NCI-H1092 (cell line): ENCODE results near the gene ABLIM3.
"Not testable (repeated sequence)": the region's sequence is repeated elsewhere in the genome, so short reads cannot be mapped to it uniquely, and the experiment has no call there.

Experiments used
- DNase-seq: peaks from one replicate; lab custom pipeline; 2025; lab: John Stamatoyannopoulos, UW

Gene ABLIM3

DNA sequence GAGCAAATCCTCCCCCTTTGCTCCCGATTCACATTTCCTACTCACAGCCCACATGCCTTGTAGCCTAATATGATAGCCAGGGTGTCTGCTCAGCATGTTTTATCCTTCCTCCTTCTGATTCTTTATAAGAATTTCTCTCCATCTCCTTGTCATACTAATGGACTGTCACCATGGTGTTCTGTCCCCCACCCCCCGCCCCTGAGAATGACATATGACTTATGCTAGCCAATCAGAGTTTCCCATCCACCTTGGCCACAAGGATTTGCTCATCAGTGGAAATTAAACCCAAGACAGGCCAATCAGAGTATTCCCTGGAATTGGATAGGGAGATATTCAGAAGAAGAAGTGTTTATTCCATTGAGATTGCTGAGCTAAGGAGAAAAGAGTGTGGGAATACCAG is 16.0 kb downstream of the ABLIM3 start:
- DNase-seq: no peak

DNA sequence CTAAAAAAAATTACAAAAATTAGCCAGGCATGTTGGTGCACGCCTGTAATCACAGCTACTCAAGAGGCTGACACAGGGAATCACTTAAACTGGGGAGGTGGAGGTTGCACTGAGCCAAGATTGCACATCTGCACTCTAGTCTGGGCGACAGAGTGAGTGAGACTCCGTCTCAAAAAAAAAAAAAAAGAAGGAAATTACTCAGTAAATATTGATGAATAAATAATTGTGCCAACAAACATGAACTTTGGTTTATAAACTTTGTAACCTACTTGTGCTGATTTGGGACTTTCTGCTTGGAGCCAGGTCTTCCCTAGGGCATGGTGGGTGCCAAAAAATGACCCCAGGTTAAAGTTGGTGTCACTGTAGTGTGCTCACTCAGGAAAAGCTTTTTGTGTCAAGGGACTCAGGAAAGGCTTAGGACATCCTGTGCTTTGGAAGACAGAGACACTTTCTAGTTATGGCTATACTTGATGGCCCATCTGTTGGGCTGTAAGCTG is 19.0 kb downstream of the ABLIM3 start:
- no peak for DNase-seq

DNA sequence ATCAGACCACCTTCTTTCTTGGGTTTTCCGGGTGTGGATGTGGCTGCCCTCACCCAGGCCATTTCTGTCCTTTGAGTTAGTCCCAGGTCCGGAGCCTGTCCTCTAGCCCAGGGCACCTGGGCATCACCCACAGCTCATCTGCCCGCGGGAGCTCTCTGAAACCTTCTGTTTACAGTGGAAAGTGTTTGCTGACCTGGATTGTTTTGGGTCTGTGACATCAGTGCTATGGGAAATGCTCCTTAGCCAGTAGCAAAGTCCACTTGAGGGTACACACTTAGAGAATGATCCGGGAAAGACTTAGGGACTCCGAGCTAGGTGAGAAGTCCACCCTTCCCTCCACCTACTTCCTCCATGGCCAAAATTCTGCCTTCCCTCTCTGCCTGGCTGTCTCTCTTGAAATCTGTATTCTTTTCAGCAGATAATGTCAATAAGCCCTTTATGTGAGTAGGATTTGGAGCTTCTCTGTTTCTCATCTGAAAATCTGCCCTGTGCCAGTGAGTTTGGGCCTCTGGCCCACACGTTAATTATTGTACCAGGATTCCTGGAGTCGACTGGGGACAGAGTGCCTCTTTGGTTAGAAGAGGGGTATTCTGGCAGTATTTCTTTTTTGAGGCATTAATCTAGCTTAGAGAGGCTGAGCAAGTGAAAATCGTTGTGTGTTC is 19.9 kb downstream of the ABLIM3 start:
- no peak for DNase-seq

DNA sequence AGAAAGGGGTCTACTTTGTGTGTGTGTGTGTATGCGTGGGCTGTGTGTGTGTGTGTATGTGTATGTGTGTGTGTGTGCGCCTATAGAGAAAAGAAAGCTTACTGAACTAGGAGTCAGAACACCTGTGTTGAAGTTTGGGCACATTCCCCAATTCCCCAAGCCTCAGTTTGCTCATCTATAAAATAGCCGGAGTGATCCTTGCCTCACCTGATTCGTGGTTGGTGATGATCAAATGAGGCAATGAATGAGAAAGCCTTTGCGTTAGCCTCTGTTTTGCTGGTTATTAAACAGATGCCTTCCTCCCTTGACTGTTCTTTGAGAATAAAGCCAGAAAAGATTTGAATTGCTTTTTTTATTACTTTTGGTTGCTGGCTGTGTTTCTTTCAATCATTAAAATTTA is 20.6 kb downstream of the ABLIM3 start:
- no peak for DNase-seq

DNA sequence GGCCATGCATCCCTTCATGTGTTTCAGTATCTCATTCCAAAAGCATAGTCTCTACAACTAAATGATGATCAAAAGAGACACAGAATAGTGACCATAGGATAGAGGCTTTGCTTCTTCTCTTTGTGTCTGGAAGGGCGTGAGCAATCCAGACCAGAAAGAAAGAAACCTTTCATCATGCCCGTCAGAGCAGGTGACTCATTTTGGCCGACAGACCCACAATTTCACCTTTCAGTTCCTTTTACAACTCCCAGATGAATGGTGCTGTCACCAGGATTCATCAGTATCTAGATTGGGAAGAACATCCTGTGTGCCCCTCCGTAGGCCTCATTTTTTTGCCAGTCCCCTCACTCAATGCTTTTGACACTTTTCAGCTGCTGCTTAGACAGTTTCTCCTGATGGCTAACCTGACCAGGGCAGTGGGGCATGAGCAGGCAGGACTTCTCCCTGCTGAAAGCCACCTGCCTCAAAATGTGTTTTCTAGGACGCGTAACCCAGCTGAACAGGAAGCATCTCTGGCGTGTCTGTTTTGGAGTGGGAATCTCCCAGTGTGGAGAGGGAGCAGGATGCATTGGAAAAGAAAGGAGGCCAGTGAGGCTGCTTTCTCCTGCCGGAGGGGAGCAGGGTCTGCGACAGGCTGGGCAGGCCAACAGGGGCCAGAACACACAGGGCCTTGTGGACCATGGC is 21.2 kb downstream of the ABLIM3 start:
- no peak for DNase-seq

DNA sequence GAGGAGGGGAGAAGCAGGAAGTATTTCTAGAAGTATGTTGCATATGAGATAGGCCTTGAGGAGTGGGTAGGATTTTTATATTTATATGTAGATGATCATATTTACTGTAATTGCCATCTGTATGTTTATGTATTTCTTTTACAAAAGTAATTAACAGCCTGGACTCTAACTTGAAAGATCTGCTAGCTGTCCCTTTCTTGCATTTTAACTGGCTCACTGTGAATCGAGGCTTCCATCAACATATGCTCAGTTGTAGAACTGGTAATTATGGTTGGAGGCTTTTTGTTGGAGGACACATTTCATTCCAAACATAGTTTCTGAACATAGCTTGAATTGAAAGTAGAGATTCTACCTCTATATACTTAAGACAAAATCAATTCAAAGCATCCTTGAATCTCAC is 23.4 kb downstream of the ABLIM3 start:
- DNase-seq: no peak

DNA sequence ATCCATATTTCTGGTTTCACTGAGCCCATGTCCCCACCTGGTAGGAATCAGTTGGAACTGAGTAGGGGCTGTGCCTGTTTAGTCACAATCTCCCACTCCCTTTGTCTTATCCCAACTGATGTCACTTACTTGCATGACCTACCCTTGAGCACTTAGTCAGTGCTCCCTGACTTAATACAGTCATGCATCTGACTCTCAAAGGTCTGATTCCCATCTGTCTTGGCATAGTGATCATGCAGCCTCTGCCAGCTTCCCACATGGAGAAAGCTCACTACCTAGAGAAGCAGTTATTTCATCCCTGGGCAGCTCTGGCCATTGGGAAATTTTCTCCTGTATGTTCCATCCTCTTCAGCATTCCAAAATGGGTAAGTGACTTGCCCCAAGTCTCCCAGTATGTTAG is 24.8 kb downstream of the ABLIM3 start:
- no peak for DNase-seq

DNA sequence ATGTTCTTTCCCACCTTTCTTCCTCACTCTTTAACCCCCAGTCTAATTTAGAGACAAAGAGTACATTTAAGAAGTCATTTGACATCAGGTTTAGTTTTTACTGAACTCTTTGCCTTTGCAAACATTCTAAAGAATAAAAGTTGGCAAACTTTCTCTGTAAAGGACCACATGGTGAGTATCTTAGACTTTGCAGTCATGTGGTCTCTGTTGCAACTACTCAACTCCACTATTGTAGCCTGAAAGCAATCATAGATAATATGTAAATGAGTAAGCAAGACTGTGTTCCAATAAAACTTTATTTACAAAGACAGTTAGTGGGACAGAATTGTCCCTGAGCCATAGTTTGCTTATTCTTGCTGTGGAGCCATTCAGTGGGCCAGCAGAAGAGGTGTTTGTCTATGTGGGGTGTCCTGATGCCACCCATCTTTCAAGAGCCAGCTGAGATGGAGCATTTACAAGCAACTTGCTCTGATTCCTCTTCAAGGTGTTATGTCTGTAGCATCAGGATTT is 25.4 kb downstream of the ABLIM3 start:
- no peak for DNase-seq

DNA sequence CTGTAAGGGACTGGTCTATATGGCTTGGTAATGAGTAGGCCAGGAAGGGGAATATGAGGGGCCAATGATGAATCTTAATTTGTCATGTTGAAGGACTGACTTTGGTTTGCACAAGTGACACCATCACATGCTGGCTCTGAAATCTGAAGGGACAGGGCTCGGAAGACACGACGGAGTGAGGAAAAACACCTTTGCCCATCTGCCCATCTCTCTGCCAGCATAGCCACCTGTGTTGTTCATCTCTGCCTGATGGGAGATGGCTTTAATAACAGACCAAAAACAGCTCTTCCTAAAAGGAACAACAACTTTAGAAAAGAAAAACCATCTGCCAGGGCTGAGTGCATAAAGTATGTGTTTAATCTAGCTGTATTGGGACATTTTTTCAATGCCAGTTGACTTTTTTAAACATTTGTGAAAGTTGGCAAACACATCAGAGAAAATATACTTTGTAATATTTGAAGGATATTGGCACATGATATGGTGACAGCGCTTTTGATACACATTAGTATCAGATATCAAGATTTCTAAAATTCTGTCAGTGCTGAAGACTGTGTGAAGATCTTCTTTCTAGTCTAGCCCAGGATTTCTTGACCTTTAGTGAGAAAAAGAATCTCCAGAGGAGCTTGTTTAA is 27.1 kb downstream of the ABLIM3 start:
- no peak for DNase-seq

DNA sequence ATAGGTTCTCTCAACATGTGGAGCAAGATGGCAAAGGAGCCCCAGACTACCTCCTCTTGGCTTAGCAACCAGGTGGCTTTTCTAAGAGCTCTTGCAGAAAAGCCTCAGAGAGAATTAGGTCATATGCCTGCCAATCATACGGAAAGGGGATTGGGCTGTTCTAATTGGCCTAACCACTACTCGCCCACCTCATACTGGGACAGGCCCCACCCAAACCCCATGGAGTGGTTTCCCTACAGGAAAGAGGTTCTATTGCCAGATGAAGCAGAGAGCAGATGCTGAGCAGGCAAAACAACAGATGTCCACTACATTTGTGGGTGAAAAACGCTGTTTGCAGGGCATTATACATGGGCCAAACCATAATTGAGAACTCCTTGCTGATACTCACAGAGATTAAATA is 29.0 kb downstream of the ABLIM3 start:
- no peak for DNase-seq

DNA sequence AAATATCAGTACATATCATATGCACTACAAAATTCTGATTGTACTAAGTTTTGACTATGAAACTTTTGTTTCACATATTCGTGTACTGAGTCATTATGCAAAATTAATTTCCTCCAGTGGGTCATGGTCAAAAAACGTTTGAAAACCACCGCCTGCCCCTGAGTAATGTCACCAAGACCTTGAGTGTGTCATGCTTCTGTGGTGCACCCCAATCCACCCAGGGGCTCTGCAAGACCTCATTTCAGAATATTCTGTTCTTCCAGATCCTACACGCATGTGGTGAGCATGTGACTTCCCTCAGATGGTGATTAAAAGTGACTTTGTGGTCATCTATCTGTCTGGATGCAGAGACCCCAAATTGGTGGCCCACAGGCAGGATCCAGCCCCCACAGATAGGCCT is 31.0 kb downstream of the ABLIM3 start:
- DNase-seq: no peak

DNA sequence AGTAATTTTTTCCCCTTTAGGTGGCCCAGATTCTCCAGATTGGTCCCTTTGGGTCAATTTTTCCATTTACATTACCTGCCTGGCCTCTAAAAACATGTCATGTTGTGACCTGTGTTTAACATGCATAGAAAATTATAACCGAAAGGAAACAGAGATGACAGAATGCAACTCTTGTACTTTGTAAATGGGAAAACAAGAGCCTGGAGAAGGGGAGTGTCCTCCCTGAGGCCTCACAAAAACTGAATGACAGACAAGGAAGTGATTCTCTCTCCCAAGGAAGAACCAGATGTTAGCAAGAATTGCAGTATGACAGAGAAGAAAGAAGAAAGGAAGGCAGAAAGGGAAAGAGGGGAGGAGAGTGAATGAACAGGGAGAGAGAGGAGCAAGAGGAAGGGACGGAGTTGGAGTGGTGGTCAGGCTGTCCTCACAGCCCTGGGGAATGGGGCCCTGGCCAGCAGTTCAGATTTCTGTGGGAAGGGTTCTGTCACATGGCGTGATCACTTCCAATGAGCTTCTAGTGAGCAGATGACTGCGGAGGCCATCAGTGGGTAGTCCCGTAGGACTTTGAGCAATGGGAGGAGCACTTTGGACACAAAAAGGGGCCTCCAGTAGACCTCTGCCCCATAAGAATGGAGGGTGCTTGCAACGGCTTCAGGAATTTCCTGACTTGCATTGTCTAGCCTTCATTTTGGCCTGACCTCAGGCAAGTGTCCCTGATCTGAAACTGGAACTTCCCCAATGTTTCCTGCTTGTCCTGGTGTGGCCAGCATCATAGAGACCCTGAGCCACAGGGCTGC is 31.6 kb downstream of the ABLIM3 start:
- DNase-seq: no peak

DNA sequence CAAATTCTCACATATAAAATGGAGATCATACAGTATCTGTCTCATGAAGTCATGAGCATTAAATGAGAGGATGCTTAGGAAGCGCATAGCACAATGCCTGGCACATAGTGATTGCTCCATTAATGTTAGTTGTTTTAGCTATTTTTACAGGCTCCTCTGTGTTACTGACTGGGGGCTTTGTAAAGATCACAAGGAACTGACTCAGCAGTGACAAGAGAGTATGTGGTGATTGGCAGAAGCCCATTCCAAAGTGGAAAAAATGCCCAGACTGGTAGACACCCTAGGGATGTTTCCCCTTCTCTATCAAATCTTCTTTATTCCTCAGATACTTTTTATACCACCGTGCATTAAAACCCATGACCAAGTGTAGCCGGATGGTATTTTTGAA is 33.5 kb downstream of the ABLIM3 start:
- DNase-seq: no peak

DNA sequence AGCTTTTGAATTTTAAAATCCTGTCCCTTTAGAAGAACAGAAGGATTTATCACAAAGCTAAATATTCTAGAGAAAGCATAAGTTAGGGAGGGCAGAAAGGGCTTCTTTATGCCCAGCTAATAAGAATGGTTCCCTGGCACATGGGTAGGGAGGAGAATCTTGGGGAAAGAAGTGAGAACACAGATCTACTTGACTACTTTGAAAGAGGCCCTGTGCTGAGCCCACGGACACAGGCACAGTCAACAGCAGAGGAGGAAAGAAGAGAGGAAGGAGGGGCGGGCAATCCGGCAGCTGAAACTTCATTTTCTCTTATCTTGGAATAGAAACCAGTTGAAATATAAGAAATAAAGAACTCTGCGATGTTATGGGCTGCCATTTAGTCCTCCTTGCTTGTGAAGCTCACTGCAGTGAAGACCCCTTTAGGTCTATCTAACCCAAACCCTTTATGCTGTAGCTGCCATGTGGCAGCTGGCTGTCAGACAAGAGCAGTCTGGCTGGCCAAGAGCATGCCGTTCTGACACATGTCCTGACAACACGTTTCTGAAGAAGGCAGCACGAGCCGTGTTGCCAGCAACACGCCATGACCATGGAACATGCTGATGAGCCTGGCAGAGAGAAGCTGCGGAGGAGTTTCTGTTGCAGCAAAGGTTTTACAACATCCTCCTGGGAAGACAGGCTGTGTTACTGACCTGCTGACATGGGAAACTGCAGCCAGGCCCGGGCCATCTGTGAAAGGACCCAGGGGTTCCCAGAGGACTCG is 34.2 kb downstream of the ABLIM3 start:
- no peak for DNase-seq

DNA sequence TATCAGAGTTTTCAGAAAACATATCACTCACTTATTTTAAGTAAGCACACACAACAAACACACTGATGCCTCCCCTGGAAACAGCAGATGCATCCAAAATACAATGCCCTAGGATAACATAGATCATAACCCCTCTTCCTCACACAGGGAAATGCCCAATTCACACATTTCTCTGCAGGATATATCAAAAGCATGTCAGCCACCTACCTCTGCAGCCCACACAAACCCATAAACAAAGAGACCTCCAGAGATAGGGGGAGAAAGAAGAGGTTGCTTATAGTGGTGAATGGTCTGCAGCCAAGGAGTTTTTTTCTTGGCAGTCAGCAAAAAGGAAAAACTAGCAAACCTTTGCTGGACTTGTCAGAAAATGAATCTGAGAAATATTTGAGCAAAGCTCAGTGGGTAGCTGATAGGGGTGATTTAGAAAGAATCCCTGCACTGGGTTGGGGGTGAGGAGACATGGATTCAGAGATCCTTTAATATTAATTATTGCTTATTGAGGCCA is 36.1 kb downstream of the ABLIM3 start:
- no peak for DNase-seq

DNA sequence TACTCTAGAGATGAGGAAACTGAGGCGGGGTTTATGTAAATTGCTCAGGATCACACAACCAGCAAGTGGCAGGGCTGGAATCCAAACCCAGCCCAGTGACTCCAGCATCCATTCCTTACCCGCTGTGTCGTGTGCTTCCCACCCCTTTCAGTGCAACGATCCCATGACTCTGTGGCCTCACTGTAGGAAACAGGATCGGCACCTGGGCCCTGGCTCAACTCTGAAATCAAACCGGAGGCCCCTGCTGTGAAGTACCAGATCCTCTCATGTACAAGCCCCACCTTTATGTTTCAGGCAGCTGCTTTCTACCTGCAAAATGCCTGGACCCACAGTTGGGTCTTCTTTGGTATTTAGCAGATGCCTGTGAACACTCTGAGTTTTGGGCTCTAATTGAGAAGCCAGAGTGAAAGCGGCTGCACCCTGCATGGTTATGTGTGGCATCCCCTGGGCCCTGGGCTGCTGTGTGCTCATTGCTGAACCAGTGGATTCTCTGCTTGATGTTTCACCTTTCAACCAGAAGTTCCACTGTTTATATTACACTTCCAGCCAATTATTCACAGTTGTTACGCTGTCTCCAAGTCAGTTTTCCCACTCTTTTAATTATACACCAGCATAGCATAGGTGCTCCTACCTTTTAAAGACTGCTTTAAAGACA is 36.7 kb downstream of the ABLIM3 start:
- no peak for DNase-seq

DNA sequence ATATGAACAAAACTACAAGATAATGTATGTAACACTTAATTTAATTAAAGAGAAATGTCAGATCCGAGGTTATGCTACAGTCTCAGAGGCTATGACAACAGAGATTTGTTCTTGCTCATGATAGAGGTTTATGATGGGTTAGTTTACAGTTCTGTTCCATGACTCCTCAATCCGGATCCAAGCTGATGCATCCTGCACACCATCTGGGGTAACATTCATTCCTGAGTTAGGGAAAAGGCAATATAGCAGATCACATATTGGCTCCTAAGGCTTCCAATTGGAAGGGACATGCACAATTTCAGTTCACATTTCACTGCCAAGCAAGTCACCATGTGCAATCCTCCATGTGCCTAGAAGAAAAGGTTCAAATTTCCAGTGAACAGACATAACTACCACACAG is 40.4 kb downstream of the ABLIM3 start:
- no peak for DNase-seq

DNA sequence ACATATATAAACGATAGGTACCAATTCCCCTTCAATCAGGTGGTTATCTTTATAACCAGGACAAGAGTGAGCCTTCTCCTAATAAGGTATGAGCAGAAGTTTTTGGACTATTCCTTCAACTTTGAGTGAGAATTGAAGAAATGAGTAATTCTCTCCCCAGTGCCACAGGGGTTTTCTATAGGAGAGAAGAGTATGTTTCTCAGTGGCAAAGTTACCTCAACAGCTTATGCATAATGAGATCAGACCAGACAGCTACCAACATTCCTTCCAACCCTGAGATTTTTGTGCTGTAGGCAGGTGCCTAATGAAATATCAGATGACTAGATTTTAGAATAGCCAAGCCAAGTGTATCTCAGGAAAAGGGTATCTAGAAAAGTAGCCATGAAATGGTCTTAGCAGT is 40.9 kb downstream of the ABLIM3 start:
- DNase-seq: no peak

DNA sequence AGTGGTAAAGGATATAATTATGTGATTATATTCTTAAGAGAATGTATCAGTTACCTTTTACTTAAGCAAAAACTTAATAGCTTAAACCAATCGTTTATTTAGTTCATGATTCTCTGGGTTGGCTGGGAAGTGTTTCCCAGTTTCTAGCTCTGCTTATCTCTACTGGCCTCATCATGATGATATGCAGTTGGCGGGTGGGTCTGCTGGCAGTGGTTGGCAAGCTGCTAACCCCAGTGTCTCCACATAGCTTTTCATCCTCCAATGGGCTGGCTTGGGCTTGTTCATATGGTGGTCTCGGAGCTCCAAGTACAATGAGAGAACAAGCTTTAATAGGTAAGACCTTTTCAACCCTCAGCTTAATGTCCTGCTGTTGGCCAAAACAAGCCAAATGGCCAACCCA is 43.8 kb downstream of the ABLIM3 start:
- DNase-seq: no peak

DNA sequence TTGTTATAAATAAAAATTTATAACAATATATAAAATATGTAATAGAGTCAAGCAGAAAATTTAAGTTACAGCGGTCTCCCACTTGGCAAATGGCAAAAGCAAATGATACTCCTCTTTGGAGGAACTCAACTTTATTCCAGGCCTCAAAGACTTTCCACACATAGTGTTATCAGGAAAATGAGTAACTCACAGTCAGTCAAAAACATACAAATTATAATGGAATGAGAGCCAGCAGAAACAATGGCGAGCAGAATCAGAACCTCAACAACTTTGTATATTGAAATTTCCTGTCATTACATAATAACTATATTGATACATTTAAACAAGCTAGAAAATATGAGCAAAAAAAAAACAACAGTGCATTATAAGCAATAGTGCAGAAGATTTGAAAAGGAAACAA is 45.2 kb downstream of the ABLIM3 start:
- DNase-seq: no peak

DNA sequence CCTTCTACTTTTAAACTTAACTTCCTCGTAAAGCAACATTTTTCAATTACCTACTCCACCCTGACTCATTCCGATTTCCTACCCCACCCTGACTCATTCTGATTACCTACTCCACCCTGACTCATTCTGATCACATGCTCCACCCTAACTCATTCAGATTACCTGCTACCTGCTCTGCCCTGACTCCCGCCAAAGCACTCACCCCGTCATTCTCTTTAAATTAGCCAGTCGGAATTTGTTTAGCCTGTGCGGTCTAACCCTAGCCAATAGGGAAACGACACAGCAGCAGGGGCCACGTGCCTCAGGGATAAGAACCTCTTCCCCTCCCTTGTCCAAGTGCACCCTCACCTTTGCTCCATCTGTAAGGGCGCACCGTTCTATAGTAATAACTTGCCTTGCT is 46.3 kb downstream of the ABLIM3 start:
- not testable (repeated sequence) for DNase-seq
